ENCODE results near the gene SYVN1.

The SYVN1 gene

GRCh38 chr11:65147352-65148075, 13.2 kb upstream of the SYVN1 start (continued):
- TF ChIP-seq ZBTB49 (tag by site-specific recombination; IDR thresholded peaks at IDR 0.05; ENCODE audit: low read depth) (no peak), ZNF501 (tag by site-specific recombination; IDR thresholded peaks at IDR 0.05) (no peak), ZNF548 (tag by site-specific recombination; IDR thresholded peaks at IDR 0.05) (no peak), ZXDB (tag by site-specific recombination; IDR thresholded peaks at IDR 0.05) (no peak), MZF1 (tag by site-specific recombination; IDR thresholded peaks at IDR 0.05; ENCODE audit: borderline replicate concordance) (no peak), ZBTB8A (tag by site-specific recombination; IDR thresholded peaks at IDR 0.05) (no peak; the same call in 1 of the 2 replicates), ZNF362 (tag by site-specific recombination; IDR thresholded peaks at IDR 0.05) (no peak), ZIC2 (tag by site-specific recombination; IDR thresholded peaks at IDR 0.05) (no peak), PRDM2 (tag by site-specific recombination; IDR thresholded peaks at IDR 0.05; ENCODE audit: borderline replicate concordance) (no peak), ZNF121 (tag by site-specific recombination; IDR thresholded peaks at IDR 0.05) (no peak), ZNF18 (tag by site-specific recombination; IDR thresholded peaks at IDR 0.05) (no peak), ZNF433 (tag by site-specific recombination; IDR thresholded peaks at IDR 0.05; ENCODE audit: low read depth) (no peak), BCL11A (tag by site-specific recombination; IDR thresholded peaks at IDR 0.05; ENCODE audit: low read depth) (no peak), ZBTB1 (tag by site-specific recombination; IDR thresholded peaks at IDR 0.05) (no peak), ZNF274 (IDR thresholded peaks at IDR 0.05; ENCODE audit: low read length) (no peak), ZNF274 (tag by site-specific recombination; IDR thresholded peaks at IDR 0.05; ENCODE audit: borderline replicate concordance) (no peak), ZNF23 (tag by site-specific recombination; IDR thresholded peaks at IDR 0.05; ENCODE audit: borderline replicate concordance) (no peak), ZNF302 (tag by site-specific recombination; IDR thresholded peaks at IDR 0.05; ENCODE audit: low read depth) (no peak), PRDM10 (tag by site-specific recombination; IDR thresholded peaks at IDR 0.05) (no peak), ZNF629 (tag by site-specific recombination; IDR thresholded peaks at IDR 0.05) (peak; percentile 32; the same call in 1 of the 2 replicates), ZNF571 (tag by site-specific recombination; IDR thresholded peaks at IDR 0.05) (no peak), ZNF514 (tag by site-specific recombination; IDR thresholded peaks at IDR 0.05) (no peak), ZNF223 (tag by site-specific recombination; IDR thresholded peaks at IDR 0.05) (no peak), HOXA7 (CRISPR knock-in tag; IDR thresholded peaks at IDR 0.05; ENCODE audit: borderline replicate concordance) (no peak), SP2 (tag by site-specific recombination; IDR thresholded peaks at IDR 0.05) (no peak), ZNF701 (tag by site-specific recombination; IDR thresholded peaks at IDR 0.05) (no peak)

Data from HEK293 (cell line).